ENCODE measurements around the gene LDLRAD3. TPM values are rescaled to one million over a fixed set of nuclear protein-coding genes. Genes with fewer than 3 reads are reported as not detected.

LDLRAD3 gene
- polyA plus RNA-seq, 1 donor = 11.1 TPM

GRCh38 chr11:36156817-36157519 lies 213.1 kb downstream of the LDLRAD3 start:
- H3K36me3 ChIP-seq (ENCODE audit: control insufficient read depth, insufficient read depth, low read length) = no peaks in the 10 kb centered on the region
- H3K27ac ChIP-seq (ENCODE audit: low read length) = no peak overlapping the region
- no peak for DNase-seq
- H3K4me1 ChIP-seq (ENCODE audit: control insufficient read depth, insufficient read depth, low read length) = no peaks in the 10 kb centered on the region
- WGBS (ENCODE audit: insufficient coverage, low lambda C conversion rate) = no CpG with 5 or more reads among the region's 5 CpGs
- no peaks in the 10 kb centered on the region for H3K9me3 ChIP-seq (ENCODE audit: control insufficient read depth, low read depth, low read length)
- H3K4me3 ChIP-seq (ENCODE audit: low read length) = no peak overlapping the region
- no peaks in the 10 kb centered on the region for H3K27me3 ChIP-seq (ENCODE audit: control insufficient read depth, insufficient read depth, low read length)

- no peaks in the 10 kb centered on the region for H3K27me3 ChIP-seq (ENCODE audit: control insufficient read depth, insufficient read depth, low read length)
- H3K4me1 ChIP-seq (ENCODE audit: control insufficient read depth, insufficient read depth, low read length) = no peaks in the 10 kb centered on the region
- no peaks in the 10 kb centered on the region for H3K36me3 ChIP-seq (ENCODE audit: control insufficient read depth, insufficient read depth, low read length)
- no peak overlapping the region for H3K4me3 ChIP-seq (ENCODE audit: low read length)
- DNase-seq = no peak
- no peaks in the 10 kb centered on the region for H3K9me3 ChIP-seq (ENCODE audit: control insufficient read depth, low read depth, low read length)
- no CpG with 5 or more reads among the region's 10 CpGs for WGBS (ENCODE audit: insufficient coverage, low lambda C conversion rate)
- no peak overlapping the region for H3K27ac ChIP-seq (ENCODE audit: low read length)
Observed at GRCh38 chr11:36160091-36160490, 216.2 kb downstream of the LDLRAD3 start.

- Histone ChIP-seq H3K4me1 (ENCODE audit: control insufficient read depth, insufficient read depth, low read length) (no peaks in the 10 kb centered on the region), H3K9me3 (ENCODE audit: control insufficient read depth, low read depth, low read length) (no peaks in the 10 kb centered on the region), H3K27me3 (ENCODE audit: control insufficient read depth, insufficient read depth, low read length) (no peaks in the 10 kb centered on the region), H3K36me3 (ENCODE audit: control insufficient read depth, insufficient read depth, low read length) (no peaks in the 10 kb centered on the region), H3K27ac (ENCODE audit: low read length) (no peak overlapping the region), H3K4me3 (ENCODE audit: low read length) (no peak overlapping the region)
- no peak for DNase-seq
- 80% methylated on average over 1 of the region's 5 CpGs for WGBS (ENCODE audit: insufficient coverage, low lambda C conversion rate)
Observed at GRCh38 chr11:36161572-36161971, 217.7 kb downstream of the LDLRAD3 start.

- no peaks in the 10 kb centered on the region for H3K36me3 ChIP-seq (ENCODE audit: control insufficient read depth, insufficient read depth, low read length)
- no peak overlapping the region for H3K27ac ChIP-seq (ENCODE audit: low read length)
- 93% methylated on average over 5 of the region's 10 CpGs for WGBS (ENCODE audit: insufficient coverage, low lambda C conversion rate)
- no peaks in the 10 kb centered on the region for H3K4me1 ChIP-seq (ENCODE audit: control insufficient read depth, insufficient read depth, low read length)
- no peaks in the 10 kb centered on the region for H3K27me3 ChIP-seq (ENCODE audit: control insufficient read depth, insufficient read depth, low read length)
- no peak for DNase-seq
- H3K9me3 ChIP-seq (ENCODE audit: control insufficient read depth, low read depth, low read length) = no peaks in the 10 kb centered on the region
- no peak overlapping the region for H3K4me3 ChIP-seq (ENCODE audit: low read length)
Observed at GRCh38 chr11:36162006-36162882, 218.4 kb downstream of the LDLRAD3 start.

- no peak for DNase-seq
- Histone ChIP-seq H3K4me1 (ENCODE audit: control insufficient read depth, insufficient read depth, low read length) (no peaks in the 10 kb centered on the region), H3K27me3 (ENCODE audit: control insufficient read depth, insufficient read depth, low read length) (no peaks in the 10 kb centered on the region), H3K4me3 (ENCODE audit: low read length) (no peak overlapping the region), H3K9me3 (ENCODE audit: control insufficient read depth, low read depth, low read length) (no peaks in the 10 kb centered on the region), H3K36me3 (ENCODE audit: control insufficient read depth, insufficient read depth, low read length) (no peaks in the 10 kb centered on the region), H3K27ac (ENCODE audit: low read length) (no peak overlapping the region)
- 95% methylated on average over 3 of the region's 5 CpGs for WGBS (ENCODE audit: insufficient coverage, low lambda C conversion rate)
Observed at GRCh38 chr11:36162883-36163434, 219.1 kb downstream of the LDLRAD3 start.

GRCh38 chr11:36164506-36165250 lies 220.8 kb downstream of the LDLRAD3 start:
- DNase-seq = no peak
- H3K4me3 ChIP-seq (ENCODE audit: low read length) = no peak overlapping the region
- H3K27me3 ChIP-seq (ENCODE audit: control insufficient read depth, insufficient read depth, low read length) = no peaks in the 10 kb centered on the region
- no peaks in the 10 kb centered on the region for H3K4me1 ChIP-seq (ENCODE audit: control insufficient read depth, insufficient read depth, low read length)
- no peak overlapping the region for H3K27ac ChIP-seq (ENCODE audit: low read length)
- 74% methylated on average over 4 of the region's 6 CpGs for WGBS (ENCODE audit: insufficient coverage, low lambda C conversion rate)
- H3K36me3 ChIP-seq (ENCODE audit: control insufficient read depth, insufficient read depth, low read length) = no peaks in the 10 kb centered on the region
- H3K9me3 ChIP-seq (ENCODE audit: control insufficient read depth, low read depth, low read length) = no peaks in the 10 kb centered on the region

GRCh38 chr11:36165621-36166397 lies 221.9 kb downstream of the LDLRAD3 start:
- H3K4me1 ChIP-seq (ENCODE audit: control insufficient read depth, insufficient read depth, low read length) = no peaks in the 10 kb centered on the region
- 86% methylated on average over 1 of the region's 3 CpGs for WGBS (ENCODE audit: insufficient coverage, low lambda C conversion rate)
- no peak overlapping the region for H3K4me3 ChIP-seq (ENCODE audit: low read length)
- no peaks in the 10 kb centered on the region for H3K9me3 ChIP-seq (ENCODE audit: control insufficient read depth, low read depth, low read length)
- no peak for DNase-seq
- no peaks in the 10 kb centered on the region for H3K36me3 ChIP-seq (ENCODE audit: control insufficient read depth, insufficient read depth, low read length)
- no peak overlapping the region for H3K27ac ChIP-seq (ENCODE audit: low read length)
- H3K27me3 ChIP-seq (ENCODE audit: control insufficient read depth, insufficient read depth, low read length) = no peaks in the 10 kb centered on the region

GRCh38 chr11:36167073-36167472 lies 223.2 kb downstream of the LDLRAD3 start:
- Histone ChIP-seq H3K36me3 (ENCODE audit: control insufficient read depth, insufficient read depth, low read length) (no peaks in the 10 kb centered on the region), H3K27me3 (ENCODE audit: control insufficient read depth, insufficient read depth, low read length) (no peaks in the 10 kb centered on the region), H3K4me1 (ENCODE audit: control insufficient read depth, insufficient read depth, low read length) (no peaks in the 10 kb centered on the region), H3K9me3 (ENCODE audit: control insufficient read depth, low read depth, low read length) (no peaks in the 10 kb centered on the region), H3K27ac (ENCODE audit: low read length) (no peak overlapping the region), H3K4me3 (ENCODE audit: low read length) (no peak overlapping the region)
- DNase-seq = no peak
- WGBS (ENCODE audit: insufficient coverage, low lambda C conversion rate) = no CpG with 5 or more reads among the region's 4 CpGs

- H3K27ac ChIP-seq (ENCODE audit: low read length) = no peak overlapping the region
- no peaks in the 10 kb centered on the region for H3K9me3 ChIP-seq (ENCODE audit: control insufficient read depth, low read depth, low read length)
- H3K4me1 ChIP-seq (ENCODE audit: control insufficient read depth, insufficient read depth, low read length) = no peaks in the 10 kb centered on the region
- H3K27me3 ChIP-seq (ENCODE audit: control insufficient read depth, insufficient read depth, low read length) = no peaks in the 10 kb centered on the region
- H3K36me3 ChIP-seq (ENCODE audit: control insufficient read depth, insufficient read depth, low read length) = no peaks in the 10 kb centered on the region
- WGBS (ENCODE audit: insufficient coverage, low lambda C conversion rate) = no CpG with 5 or more reads among the region's 6 CpGs
- H3K4me3 ChIP-seq (ENCODE audit: low read length) = no peak overlapping the region
- no peak for DNase-seq
Observed at GRCh38 chr11:36167729-36168128, 223.9 kb downstream of the LDLRAD3 start.

Measured in large intestine (tissue), 3 donors.